Stimulated activated naive CD4-positive, alpha-beta T cell (primary cell): ENCODE data around the gene KRT1.

Experiments
- DNase-seq, 6 experiments: peaks; one replicate each; lab custom pipeline; 2025; lab: John Stamatoyannopoulos, UW

The KRT1 gene

GRCh38 chr12:52636189-52636588, 44.0 kb downstream of the KRT1 start:
- no peak for DNase-seq

GRCh38 chr12:52634266-52635056, 45.7 kb downstream of the KRT1 start:
- DNase-seq: no peak

GRCh38 chr12:52633383-52633782, 46.8 kb downstream of the KRT1 start:
- DNase-seq: peak in 3 of 6 experiments; percentile 42 to 54 (median 54)

GRCh38 chr12:52632656-52633055, 47.6 kb downstream of the KRT1 start:
- no peak for DNase-seq

- no peak for DNase-seq
Observed at GRCh38 chr12:52631676-52632459, 48.3 kb downstream of the KRT1 start.

GRCh38 chr12:52631264-52631663, 48.9 kb downstream of the KRT1 start:
- no peak for DNase-seq

GRCh38 chr12:52630599-52631200, 49.5 kb downstream of the KRT1 start:
- DNase-seq: peak in 2 of 6 experiments; percentile 20 to 21

- no peak for DNase-seq
Observed at GRCh38 chr12:52630008-52630500, 50.2 kb downstream of the KRT1 start.

GRCh38 chr12:52629281-52630007, 50.8 kb downstream of the KRT1 start:
- DNase-seq: no peak

GRCh38 chr12:52628841-52629240, 51.4 kb downstream of the KRT1 start:
- no peak for DNase-seq

- DNase-seq: no peak
Observed at GRCh38 chr12:52628111-52628507, 52.1 kb downstream of the KRT1 start.

- DNase-seq: no peak
Observed at GRCh38 chr12:52627395-52628110, 52.7 kb downstream of the KRT1 start.
